ENCODE measurements around the gene SMIM22.

- TF ChIP-seq, protein P1, sequence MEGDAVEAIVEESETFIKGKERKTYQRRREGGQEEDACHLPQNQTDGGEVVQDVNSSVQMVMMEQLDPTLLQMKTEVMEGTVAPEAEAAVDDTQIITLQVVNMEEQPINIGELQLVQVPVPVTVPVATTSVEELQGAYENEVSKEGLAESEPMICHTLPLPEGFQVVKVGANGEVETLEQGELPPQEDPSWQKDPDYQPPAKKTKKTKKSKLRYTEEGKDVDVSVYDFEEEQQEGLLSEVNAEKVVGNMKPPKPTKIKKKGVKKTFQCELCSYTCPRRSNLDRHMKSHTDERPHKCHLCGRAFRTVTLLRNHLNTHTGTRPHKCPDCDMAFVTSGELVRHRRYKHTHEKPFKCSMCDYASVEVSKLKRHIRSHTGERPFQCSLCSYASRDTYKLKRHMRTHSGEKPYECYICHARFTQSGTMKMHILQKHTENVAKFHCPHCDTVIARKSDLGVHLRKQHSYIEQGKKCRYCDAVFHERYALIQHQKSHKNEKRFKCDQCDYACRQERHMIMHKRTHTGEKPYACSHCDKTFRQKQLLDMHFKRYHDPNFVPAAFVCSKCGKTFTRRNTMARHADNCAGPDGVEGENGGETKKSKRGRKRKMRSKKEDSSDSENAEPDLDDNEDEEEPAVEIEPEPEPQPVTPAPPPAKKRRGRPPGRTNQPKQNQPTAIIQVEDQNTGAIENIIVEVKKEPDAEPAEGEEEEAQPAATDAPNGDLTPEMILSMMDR (IDR thresholded peaks at IDR 0.05; ENCODE audit: insufficient read depth, low read length, poor library complexity, severe bottlenecking) = no peak
- no peak for TF ChIP-seq EZH2phosphoT487 (conservative IDR thresholded peaks at IDR 0.05; ENCODE audit: low read length)
These were observed 46.3 kb upstream of the SMIM22 start for GRCh38 chr16:4748682-4749411.

Measured in SU-DHL-6 (cell line).